Loucy (cell line): ENCODE data around the gene TMEM9.

ENCODE experiments used
- EZH2phosphoT487 ChIP-seq: fragments of 200-600 bp; IDR thresholded peaks from 2 replicates; pipeline ENCODE4 v1.6.1; 2018; ENCODE audit warnings: antibody characterized with exemption, mild to moderate bottlenecking, moderate library complexity, borderline replicate concordance
- TF ChIP-seq, protein P1 (sequence below): fragments of 200-600 bp; sonication (generic); conservative IDR thresholded peaks from 2 replicates; pipeline ENCODE4 v1.5.1; 2014; ENCODE audit warnings: mild to moderate bottlenecking, antibody characterized with exemption, low read length

DNA sequence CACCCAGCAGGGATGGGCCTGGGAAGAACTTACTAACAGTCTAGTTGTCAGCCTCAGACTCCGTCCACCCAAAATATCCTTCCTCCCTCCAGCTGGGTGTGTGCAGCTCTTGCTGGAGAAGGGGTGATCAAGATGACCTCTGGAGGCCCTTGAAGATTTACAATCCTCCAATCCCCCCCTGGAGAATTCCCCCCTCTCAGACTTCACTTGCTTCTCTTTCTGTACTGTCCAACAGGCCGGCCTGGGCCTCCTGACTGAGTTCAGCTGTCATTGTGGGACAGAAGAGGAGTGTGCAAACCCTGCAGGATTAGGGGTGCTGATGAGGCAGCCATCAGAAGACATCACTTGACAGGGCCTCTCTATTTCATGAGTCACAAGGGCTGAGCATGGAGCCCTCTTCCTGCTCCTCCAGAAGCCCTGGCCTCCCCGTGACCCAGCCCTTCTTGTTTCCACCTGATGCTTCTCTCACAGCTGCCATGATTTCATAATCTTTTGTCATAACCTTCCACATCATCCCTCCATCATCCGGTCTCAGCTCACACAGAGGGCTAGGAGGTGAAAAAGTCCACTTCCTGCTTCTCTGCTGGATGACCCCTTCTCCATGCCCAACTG, 18.8 kb upstream of the TMEM9 start:
- TF ChIP-seq, protein P1, sequence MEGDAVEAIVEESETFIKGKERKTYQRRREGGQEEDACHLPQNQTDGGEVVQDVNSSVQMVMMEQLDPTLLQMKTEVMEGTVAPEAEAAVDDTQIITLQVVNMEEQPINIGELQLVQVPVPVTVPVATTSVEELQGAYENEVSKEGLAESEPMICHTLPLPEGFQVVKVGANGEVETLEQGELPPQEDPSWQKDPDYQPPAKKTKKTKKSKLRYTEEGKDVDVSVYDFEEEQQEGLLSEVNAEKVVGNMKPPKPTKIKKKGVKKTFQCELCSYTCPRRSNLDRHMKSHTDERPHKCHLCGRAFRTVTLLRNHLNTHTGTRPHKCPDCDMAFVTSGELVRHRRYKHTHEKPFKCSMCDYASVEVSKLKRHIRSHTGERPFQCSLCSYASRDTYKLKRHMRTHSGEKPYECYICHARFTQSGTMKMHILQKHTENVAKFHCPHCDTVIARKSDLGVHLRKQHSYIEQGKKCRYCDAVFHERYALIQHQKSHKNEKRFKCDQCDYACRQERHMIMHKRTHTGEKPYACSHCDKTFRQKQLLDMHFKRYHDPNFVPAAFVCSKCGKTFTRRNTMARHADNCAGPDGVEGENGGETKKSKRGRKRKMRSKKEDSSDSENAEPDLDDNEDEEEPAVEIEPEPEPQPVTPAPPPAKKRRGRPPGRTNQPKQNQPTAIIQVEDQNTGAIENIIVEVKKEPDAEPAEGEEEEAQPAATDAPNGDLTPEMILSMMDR: no peak
- no peak for TF ChIP-seq EZH2phosphoT487
